DMS 273 (cell line): ENCODE results near the gene NKG7.

Experiments
- DNase-seq: peaks from one replicate; lab custom pipeline; 2025; ENCODE audit not compliant: unreplicated experiment; lab: John Stamatoyannopoulos, UW

NKG7 gene

GRCh38 chr19:51364200-51365106 is 8.0 kb downstream of the NKG7 start:
- DNase-seq = no peak

GRCh38 chr19:51361239-51361638 is 11.2 kb downstream of the NKG7 start:
- no peak for DNase-seq

DNA sequence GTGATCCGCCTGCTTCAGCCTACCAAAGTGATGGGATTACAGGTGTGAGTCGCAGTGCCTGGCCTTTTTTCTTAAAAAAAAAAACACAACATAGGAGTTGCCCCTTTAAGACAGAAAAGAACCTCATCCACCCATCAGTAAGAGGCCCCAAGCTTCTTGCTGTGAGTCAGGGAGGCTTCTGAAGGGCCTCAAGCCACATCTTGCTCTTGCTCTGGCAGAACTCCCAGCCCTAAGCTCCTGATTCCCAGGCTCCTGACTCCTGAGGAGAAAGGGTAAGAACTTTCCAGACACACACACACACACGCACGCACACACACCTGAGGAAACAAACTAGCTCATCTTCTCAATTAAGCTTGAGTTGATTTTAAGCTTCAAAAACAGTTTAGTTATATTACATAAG is 13.2 kb downstream of the NKG7 start:
- no peak for DNase-seq

- DNase-seq = no peak
Observed at GRCh38 chr19:51357952-51358351, 14.5 kb downstream of the NKG7 start.

DNA sequence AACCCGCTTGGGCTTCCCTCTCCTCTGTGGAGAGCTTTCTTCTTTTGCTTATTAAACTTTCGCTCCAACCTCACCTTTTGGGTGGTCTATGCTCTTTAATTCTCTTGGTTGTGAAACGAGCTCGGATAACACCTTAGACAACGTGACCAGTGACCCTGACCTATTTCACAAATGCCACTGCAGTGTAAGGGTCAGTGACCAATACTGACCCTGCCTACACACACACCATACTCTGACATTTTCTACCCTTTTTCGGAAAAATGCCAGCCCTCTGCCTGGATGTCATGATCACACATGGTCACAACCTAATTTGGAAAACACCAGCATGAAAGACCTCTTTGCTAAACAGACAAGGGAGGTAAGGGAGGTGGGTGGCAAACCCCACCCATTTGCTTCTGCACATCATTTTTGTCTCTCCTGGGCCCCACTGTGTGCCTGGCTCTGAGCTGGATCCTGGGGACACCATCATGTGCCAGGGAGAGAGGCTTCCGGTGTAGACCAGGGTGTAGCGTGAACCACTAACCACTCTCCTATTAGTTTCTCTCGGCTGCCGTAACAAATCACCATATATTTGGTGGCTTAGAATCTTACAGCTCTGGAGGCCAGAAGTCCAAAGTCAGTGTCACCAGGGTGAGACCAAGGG is 16.2 kb downstream of the NKG7 start:
- DNase-seq = no peak

GRCh38 chr19:51354742-51355148 is 17.7 kb downstream of the NKG7 start:
- no peak for DNase-seq

GRCh38 chr19:51354103-51354741 is 18.2 kb downstream of the NKG7 start:
- no peak for DNase-seq

DNA sequence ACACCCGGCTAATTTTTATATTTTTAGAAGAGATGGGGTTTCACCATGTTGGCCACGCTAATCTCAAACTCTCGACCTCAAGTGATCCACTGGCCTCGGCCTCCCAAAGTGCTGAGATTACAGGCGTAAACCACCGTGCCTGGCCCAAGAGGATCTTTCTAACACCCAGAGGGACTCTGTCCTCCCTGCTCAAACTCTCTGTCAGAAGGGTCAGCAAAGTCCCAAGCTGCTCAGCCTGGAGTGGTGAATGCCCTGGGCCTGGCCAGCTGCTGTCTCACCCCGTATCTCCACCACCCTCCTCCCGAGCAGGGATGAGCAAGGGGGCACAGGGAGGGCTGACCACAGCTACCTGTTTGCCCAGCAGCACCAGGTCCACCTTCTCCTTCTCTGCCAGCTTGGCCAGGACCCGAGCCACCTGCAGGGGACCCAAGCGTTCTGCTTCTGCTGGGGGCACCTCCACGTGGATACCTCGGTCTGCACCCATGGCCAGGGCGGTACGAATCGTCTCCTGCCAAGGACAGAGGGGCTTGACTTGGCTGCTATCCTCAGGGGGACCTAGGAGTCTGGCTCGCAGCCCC is 19.6 kb downstream of the NKG7 start:
- DNase-seq = no peak

DNA sequence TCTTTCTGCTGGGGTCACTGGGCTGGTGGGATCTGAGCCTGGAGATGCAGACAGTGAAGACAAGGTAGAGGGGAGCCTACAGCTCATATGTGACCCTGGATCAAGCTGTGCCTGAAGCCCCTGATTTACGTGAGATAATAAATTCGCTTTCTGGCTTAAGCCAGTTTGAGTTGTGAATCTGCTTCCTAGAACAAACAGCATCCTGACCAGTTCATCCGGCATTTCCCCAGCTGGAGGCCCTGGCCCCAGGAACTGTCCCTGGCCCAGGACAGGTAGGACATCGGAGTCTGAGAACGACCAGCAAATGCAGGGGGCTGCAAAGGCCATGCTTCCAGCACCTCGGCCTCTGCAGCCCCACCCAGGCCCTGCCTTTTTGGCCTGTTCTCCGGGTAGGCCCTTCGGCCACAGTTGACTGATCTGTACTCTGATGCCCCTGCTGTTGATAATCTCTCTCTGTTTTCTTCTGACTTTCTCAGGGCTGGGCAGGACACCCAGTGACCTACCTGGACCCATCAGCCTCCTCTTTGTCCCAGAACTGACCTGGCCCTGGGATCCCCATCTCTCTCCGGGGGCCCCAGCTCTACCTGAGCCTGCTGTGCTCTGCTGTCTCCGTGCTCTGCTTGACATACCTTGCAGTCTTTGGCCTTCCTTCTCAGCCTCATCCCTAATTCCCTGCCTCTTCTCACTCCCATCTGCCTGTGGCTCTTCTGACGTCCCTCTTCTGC is 21.0 kb downstream of the NKG7 start:
- no peak for DNase-seq

DNA sequence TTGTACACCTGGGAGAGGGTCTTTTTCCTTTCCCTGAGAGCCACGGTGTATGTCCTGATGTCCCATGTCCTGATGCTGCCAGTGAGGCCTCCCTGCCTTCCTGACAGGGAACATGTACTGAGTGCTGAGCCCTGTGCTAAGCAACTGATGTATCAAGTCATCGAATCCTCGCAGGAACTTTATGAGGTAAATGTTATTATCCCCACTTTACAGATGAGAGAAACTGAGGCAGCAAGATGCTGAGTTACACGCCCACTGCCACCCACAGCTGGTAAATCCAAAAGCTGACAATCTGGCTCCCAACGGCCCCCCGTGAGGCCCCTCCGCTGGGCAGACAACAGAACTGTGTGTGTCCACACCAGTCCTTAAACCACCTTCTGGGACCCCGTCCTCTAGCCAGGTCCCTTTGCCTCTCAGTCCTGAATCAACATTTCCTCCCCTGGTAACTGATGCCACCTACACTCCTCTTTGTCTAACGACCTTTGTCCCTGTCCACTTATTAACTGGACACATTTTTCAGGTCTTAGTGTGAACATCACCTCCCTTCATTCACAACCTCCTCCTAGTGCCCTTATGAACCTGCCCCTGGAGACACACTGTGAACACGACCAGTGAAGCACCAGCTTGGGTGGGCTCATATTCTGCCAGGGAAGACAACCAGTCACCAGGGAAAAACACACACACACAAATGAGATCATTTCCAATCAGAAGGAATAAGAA is 25.1 kb downstream of the NKG7 start:
- DNase-seq = no peak

- DNase-seq = no peak
Observed at GRCh38 chr19:51346742-51347141, 25.7 kb downstream of the NKG7 start.

- no peak for DNase-seq
Observed at GRCh38 chr19:51345076-51345620, 27.3 kb downstream of the NKG7 start.

GRCh38 chr19:51342631-51343569 is 29.6 kb downstream of the NKG7 start:
- DNase-seq = no peak

- no peak for DNase-seq
Observed at GRCh38 chr19:51341976-51342580, 30.4 kb downstream of the NKG7 start, which contains the start of gene VSIG10L. TSS of gene VSIG10L (minus strand) at chr19:51342139. CDS start at chr19:51342124, 15 bp downstream.

DNA sequence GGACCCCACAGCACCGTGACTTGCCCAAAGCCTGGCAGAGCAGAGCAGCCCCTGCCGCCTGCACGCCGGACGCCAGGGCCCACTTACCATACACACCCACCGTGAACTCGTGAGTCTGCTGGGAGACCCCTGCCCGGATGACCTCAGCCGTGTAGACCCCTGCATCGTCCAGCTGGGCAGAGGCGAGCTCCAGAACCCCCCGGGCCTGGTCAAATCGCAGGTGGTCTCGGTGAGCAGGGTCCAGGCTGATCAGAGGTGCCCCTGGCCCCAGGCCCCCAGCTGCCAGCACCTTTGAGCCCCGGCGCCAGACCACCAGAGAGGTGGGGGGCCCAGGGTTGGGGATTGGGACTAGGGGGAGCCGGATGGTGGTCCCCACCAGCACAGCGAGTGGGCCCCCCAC is 31.4 kb downstream of the NKG7 start:
- no peak for DNase-seq

DNA sequence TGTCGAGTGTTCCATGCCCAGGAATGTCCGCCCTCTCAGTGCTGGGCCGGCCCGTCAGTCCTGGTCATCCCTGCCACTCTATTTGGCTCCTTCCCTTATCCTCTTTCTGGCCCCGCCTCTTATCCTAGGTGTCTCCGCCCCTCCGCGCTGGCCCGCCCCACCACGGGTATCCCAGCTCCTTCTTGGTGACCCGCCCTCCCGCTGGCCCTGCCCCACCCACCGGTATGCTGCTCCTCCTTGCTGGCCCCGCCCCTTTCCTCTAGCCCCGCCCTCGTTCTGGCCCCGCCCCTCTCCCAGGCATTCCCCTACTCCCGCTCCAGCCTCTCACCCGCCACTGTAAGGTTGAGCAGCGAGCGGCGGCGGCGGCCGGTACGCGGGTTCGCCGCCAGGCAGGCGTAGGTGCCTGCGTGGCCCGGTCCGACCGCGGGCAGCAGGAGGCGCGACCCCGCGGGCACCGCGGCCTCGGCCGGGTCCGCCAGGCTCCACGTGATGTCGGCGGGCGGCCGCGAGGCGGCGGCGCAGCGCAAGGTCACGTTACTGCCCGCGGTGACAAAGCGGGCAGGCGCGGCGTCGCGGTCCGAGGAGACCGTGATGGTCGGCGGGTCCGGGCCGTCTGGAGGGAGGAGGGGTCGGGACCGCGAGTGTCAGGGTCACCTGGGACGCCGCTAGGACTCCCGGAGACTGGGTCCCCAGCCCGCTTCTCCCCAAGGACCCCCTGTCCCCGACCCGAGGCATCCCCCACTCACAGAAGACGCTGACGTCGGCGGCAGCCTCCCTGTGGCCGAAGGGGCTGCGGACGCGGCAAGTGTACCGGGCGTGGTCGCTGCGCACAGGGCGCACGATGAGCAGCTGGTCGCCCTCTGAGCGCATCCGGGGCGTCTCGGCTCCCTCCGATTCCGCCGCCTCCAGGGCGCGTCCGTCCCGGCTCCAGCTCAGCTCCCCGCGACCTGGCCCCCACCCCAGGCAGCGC is 32.5 kb downstream of the NKG7 start:
- DNase-seq = peak; percentile 94

DNA sequence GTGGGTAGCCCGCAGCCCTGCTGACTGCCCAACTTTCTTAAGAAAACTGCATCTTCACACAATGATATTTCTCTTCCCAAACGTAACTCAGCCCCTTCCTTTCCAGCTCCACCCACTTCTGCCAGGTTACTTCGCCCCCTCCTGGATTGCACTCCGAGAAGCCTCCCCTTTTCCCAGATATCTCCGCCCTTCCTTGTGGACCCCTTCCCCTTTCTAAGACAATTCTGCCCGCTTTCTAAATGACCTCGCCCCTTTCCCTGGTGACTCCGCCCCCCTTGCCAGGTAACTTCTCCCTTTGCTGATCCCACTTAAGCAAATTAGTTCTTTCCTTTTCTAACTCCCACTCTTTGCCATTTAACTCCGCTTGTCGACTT is 33.2 kb downstream of the NKG7 start:
- no peak for DNase-seq
